ENCODE measurements around the gene SYNC.

GRCh38 chr1:32650248-32650751, 52.3 kb downstream of the SYNC start, which contains the start of gene ZBTB8OS:
- TF ChIP-seq CTCF (conservative IDR thresholded peaks at IDR 0.05 in 1 of 2, IDR thresholded peaks at IDR 0.05 in 1 of 2; ENCODE audit: extremely low read depth in 1 of 2, insufficient read depth in 1 of 2, low read depth in 1 of 2, low read length in 2 of 2) (no peak), EZH2 (IDR thresholded peaks at IDR 0.05; ENCODE audit: borderline replicate concordance, low read length) (no peak)
